GM21528 (cell line): ENCODE data around the gene FBXL19.
A peak's percentile ranks its signal among the peaks of the same experiment; 100 is the strongest.

ENCODE experiments used
- ATAC-seq: cut with Tn5 transposase; IDR thresholded peaks from one replicate; pipeline ENCODE4 v1.9.1; 2021; ENCODE audit warnings: mild to moderate bottlenecking, moderate library complexity; ENCODE audit not compliant: unreplicated experiment, low FRiP score

FBXL19 gene

DNA sequence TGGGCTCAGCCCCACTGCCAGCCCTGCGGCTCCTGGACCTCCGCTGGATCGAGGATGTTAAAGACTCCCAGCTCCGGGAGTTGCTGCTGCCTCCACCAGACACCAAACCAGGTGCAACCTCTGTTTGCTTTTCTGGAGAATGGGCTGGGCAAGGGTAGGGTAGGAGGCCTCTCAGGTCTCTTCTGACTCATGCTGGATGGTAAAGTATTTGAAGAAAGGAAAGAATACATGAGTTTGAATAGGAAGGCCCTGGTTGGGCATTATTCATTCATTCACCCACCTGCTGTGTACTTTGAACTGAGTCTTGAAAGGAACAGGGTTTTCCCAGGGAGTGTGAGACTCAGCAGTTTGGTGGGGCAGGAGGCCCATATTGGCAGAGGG, 19.0 kb downstream of the FBXL19 start:
- no peak for ATAC-seq

DNA sequence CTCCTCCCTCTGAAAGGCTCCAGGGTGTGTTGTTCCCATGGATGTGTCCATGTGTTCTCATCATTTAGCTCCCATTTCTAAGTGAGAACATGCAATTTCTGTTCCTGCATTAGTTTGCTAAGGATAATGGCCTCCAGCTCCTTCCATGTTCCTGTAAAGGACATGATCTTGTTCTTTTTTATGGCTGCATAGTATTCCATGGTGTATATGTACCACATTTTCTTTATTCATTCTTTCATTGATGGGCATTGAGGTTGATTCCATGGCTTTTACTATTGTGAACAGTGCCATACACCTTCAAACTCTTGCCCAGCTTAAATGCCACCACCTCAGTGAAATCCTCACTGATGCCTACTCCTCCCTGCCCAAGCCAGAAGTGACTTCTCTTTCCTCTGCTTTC, 21.0 kb downstream of the FBXL19 start:
- ATAC-seq: no peak

DNA sequence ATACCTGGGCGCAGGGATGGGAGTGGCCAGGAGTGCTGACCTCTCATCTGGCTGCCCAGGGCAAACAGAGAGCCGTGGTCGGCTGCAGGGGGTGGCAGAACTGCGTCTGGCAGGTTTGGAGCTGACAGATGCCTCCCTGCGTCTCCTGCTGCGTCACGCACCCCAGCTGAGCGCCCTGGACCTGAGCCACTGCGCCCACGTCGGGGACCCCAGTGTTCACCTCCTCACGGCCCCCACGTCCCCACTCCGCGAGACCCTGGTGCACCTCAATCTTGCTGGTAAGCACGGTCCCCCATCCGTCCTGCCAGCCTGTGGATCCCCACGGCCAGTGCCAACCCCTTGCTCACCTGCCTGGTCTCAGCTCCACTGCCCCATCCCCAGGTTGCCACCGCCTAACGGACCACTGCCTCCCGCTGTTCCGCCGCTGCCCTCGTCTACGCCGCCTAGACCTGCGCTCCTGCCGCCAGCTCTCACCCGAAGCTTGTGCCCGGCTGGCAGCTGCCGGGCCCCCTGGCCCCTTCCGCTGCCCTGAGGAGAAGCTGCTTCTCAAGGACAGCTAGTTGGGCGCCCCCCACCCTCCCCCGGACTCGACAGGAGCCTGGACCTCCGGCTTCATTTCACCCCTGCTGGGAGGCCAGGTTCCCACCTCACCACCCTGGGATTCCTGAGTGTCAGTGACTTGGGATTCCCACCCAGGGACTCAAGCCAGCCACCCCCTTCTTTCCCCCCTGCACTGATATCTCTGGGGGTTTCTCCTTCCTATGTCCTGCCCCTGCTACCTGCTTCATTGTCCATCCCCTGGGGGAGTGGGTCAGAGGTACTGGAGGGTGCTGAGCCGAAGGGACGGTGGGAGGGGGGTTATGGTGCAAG, 23.5 kb downstream of the FBXL19 start:
- no peak for ATAC-seq

DNA sequence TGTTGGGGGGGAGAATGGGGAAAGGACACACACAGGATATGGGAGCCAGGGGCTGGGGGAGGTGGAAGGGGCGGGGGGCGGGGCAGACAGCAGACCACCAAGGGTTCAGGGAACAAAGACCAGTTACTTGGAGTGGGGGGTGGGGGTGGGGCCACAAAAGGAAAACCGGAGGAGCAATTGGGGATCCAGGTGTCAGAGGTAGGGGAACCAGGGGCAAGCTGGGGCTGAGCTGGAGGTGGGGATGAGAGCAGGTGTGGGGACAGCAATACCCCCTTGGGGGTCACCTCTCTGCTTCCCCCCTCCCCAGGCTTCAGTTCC, 24.1 kb downstream of the FBXL19 start:
- no peak for ATAC-seq

DNA sequence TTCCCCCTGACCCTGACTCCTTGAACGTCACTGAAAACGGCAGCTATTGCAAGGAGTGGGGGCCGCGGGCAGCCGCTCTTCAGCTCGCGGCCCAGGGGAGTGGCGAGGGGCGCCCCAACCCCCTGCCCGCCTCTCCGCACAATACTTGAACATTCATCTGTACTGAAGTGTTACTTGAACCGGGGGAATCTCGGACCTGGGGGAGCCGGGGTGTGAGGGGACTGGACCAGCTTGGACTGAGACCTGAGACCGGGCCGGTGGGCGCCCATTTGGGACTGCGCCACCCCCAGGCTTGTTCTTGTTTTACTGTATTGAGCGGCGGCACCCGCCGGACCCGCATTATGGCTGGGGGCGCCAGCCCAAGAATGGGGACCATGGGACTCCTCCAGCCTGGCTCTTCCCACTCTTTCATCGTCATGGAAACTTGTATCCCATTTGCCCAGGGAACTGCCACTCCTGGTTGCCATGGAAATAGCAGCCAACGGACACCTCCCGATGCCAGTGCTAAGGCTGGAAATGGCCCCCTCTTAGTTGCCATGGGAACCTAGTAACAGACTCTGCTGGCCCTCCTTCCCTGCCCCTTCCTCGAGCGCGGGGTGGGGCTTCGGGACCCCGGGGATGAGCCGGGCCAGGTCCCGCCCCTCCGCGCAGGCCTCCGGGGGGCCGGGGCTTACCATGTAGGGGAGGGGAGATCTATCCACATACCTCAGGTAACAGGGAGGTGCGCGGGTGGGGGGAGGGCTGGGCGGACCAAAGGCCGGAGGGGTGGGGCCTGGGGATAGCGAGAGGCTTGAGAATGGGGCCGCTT, 24.7 kb downstream of the FBXL19 start:
- no peak for ATAC-seq

DNA sequence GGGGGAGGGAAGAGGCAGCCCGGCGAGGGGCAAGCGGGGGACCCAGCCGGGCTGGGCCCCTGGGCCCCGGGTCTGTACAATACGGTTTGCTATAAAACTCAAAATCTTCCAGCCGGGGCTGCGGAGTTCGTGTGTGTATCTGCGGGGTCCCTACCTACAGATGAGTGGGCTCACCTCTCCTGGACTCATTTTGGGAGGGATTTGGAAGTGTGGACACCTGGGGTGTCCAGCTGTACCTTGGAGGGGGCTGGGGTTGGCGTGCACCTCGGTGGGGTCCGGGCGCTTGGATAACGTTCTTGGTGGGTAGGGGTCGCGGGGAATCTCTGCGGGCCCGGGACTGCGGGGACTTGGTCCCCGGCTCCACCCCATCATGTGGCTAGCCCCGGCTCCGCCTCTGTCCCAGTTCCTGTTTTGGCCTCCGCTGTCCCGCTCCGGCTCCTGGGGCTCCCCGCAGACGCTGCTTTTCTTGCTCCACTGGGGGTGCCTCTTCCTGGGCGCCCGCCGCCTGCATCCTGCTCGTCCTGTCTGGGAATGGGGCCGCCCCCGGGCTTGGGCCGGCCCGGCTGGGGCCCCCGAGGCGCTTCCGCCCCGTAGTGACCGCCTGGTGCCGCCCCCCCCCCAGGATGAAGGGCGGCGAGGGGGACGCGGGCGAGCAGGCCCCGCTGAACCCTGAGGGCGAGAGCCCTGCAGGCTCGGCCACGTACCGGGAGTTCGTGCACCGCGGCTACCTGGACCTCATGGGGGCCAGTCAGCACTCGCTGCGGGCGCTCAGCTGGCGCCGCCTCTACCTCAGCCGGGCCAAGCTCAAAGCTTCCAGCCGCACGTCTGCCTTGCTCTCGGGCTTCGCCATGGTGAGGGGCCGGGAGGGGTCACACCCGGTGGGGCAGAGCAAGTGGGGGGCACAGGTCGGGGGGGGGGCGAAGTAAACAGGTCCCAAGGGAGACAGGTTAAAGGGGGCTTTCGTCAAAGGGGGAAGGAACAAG, 25.6 kb downstream of the FBXL19 start, which contains the start of gene ORAI3:
ORAI3 (plus strand) TSS at position 402 of the 983 bp plus-strand sequence; CDS start at position 624, 222 bp downstream.
- peak; percentile 62 for ATAC-seq

DNA sequence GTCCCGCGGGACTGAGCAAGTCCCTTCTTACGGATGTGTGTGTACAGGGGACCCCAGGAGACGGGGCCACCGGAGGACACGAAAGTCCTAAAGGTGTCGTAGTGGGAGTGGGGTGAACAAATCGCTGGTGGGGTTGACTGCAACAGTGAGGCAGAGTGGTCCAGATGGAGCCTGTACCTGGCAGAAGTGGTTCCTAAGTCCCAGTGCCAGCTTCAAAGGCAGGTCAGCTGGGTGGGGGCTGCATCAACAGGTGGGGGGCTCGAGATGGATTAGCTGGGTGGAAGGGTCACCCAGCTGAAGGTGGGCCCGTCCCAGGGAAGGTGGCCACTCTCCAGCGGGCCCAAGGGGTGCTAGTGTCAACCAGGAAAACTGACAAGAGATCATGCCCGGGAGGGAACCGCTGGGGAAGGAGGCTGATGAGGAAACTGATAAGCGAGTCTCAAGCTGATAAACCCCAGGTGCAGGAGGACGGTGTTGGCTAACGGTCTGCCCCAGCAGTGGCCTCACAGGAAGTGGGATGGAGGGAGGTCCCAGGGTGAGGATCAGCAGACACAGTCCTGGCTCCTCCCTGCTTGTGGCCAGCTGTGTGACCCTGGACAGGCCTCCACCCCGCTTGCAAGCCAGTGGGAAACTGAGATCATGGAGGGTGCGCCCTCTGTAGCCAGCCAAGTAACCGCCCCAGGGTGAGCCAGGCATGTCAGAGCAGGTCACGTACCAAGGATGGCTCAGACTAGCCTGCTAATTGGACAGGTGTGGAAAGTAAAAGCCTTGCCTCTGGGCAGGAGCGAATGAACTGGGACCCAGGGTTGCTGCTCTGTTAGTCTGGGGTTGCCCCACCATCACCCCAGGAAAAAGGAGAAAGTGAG, 26.5 kb downstream of the FBXL19 start:
- ATAC-seq: peak; percentile 55

DNA sequence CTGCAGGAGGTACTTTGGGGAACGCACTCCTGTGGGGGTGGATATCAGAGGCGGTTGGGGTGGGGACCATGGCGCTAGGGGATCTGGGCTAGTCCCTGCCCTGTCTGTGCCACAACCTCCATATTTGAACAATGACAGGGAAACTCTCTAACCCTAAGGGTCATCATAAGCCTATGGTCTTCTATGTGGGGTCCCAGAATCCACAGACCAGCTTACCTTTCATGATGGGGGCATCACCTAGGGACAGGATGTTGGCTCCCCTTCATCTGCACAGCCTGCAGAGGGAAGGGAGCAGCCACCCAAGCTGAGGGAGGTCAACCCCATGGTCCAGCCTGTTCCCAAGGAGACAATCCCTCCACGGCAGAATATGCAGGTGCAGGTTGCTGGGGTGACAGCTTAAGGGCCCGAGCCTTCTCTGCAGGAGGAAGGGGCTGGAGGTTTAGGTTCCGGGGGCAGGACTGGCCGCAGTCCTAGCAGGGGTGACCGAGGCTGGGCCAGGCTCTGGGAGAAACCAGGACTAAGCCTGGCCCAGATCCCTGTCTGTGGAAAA, 27.2 kb downstream of the FBXL19 start:
- no peak for ATAC-seq

DNA sequence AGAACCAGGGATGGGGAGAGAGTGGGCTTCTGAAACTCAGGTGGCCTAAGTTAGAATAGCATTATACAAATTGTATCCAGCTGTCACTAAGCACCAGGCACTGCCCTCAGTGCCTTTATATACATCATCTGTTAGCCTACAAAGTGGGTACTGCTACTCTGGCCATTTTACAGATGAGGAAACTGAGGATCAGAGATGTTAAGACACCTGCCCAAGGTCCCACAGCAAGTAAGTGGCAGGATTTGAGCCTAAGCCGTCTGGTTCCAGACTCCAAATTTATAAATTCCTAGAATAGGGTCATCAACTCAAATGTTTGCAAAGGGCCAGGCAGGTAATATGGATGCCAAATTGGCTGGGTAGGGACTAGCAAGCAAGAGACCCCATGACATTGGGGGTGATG, 27.8 kb downstream of the FBXL19 start:
- ATAC-seq: no peak

DNA sequence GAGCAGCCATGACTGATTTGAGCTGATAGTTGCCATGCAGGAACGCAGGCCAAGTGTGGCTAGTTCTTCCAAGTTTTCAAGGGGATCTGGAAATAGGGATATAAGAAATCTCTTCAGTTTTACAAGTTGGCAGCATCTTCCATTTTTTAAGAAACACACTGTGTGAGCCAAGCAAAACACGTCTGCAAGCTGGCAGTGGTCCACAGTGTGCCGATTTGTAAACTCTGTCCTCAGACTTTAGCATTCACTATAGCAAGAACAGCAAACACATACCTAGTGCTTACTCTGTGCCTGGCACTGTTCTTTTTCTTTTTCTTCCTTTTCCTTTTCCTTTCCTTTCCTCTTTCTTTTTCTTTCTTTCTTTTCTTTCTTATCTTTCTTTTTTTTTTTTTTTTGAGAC, 28.4 kb downstream of the FBXL19 start:
- ATAC-seq: no peak

DNA sequence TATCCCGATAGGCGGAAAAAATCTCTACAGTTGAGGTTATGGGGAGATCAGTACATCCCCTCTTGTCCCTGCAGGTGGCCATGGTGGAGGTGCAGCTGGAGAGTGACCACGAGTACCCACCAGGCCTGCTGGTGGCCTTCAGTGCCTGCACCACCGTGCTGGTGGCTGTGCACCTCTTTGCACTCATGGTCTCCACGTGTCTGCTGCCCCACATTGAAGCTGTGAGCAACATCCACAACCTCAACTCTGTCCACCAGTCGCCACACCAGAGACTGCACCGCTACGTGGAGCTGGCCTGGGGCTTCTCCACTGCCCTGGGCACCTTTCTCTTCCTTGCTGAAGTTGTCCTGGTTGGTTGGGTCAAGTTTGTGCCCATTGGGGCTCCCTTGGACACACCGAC, 29.7 kb downstream of the FBXL19 start:
- no peak for ATAC-seq

DNA sequence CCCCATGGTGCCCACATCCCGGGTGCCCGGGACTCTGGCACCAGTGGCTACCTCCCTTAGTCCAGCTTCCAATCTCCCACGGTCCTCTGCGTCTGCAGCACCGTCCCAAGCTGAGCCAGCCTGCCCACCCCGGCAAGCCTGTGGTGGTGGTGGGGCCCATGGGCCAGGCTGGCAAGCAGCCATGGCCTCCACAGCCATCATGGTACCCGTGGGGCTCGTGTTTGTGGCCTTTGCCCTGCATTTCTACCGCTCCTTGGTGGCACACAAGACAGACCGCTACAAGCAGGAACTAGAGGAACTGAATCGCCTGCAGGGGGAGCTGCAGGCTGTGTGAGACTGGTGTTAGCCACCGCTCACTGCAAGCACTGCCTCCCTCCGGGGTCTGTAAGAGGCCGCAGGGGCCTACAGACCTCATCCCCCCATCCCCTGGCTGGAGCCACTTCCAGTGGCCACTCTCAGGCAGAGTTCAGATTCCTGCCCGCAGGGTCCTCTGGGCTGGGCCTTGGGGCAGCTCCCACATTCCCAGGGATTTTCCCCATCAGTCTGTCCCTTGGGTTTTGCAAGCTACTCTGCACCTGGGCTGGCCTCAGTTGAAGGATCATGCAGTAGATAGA, 30.2 kb downstream of the FBXL19 start:
- no peak for ATAC-seq

DNA sequence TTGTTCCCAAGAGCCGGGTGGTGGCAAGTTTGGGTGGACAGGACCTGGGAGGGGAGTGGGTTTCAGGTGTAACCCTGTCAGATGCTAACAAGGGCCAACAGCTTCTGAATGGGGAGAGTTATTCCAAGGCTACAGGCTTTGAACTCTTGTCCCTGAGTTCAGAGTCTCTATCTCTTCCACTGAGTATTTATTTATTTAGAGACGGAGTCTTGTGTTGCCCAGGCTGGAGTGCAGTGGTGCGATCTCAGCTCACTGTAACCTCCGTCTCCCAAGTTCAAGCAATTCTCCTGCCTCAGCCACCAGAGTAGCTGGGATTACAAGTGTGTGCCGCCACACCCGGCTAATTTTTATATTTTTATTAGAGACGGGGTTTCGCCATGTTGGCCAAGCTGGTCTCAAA, 31.6 kb downstream of the FBXL19 start:
- no peak for ATAC-seq

DNA sequence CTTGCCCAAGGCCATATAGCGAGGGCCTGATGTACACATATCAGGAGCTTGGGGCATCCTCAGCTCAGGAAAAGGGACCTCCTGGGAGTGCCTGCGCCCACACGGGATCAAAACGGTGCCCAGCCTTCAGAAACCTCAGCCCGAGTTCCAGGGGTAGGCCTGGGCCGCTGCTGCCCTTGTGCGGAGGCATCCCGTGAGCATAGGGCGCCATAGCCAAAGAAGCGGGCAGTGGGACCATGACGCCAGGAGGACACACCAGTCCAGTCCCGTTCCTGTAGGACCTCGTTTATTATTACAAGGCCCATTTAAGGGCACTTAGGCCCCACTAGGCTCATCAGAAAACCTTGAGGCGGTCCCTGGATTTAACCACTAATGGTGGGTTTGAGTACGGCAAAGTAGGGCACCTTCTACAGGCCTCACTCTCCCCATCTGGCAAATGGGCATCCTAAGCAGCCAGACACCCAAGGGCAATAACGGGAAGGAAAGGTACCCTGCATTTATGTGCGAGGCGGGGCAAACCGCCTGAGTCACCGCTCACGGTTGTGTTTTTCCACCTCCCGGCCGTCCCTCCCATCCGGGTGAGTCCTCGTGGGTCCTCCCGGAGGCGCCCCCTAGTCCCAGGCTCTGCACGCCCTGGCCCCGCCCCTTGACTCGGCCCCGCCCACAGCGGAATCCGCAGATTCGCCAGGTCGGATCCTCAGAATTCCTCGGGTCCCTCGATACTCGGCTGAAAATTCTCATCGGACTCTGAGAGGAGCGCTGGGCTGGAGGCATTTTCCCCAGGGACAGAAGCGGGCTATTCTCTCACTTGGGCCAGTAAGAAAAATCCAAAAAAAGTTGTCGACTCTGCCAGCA, 33.5 kb downstream of the FBXL19 start:
- ATAC-seq: peak; percentile 43

DNA sequence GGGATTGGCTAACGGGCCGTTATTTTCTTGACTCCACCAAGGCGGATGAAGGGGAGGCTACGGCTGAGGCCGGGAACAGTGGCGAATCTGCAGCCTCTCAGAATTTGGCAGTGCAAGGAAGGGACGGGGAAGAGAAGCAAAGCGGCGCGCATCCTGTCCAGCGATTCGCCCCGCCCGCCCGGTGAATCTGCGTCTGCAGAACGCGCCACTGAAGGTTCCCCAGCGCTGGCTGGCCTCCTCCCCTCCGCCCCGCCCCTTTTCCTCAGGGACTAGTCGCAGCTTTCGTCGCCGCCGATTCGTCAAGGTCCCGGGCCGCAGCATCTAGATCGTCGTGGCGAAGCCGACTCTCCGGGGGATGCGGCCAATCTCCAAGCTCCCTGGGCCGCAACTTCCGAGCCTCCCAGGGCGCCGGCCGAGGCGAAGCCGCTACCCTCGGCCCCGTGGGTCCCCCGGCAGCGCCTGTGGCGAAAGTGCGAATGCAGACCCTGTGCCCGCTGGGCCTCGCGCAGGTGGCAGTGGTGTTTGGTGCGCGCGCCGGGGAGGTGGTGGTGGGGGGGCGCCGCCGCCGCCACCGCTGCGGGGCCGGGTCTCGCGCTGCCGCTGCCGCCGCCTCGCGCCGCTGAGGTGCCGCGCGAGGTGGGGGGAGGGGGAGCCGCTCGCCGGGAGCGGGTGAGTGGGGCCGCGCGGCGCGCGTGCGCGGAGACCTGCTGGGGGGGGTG, 34.2 kb downstream of the FBXL19 start, which contains the start of gene SETD1A:
SETD1A (plus strand) TSS at position 299 of the 719 bp plus-strand sequence. CDS start 978 bp downstream, outside the sequence.
- ATAC-seq: peak; percentile 68

DNA sequence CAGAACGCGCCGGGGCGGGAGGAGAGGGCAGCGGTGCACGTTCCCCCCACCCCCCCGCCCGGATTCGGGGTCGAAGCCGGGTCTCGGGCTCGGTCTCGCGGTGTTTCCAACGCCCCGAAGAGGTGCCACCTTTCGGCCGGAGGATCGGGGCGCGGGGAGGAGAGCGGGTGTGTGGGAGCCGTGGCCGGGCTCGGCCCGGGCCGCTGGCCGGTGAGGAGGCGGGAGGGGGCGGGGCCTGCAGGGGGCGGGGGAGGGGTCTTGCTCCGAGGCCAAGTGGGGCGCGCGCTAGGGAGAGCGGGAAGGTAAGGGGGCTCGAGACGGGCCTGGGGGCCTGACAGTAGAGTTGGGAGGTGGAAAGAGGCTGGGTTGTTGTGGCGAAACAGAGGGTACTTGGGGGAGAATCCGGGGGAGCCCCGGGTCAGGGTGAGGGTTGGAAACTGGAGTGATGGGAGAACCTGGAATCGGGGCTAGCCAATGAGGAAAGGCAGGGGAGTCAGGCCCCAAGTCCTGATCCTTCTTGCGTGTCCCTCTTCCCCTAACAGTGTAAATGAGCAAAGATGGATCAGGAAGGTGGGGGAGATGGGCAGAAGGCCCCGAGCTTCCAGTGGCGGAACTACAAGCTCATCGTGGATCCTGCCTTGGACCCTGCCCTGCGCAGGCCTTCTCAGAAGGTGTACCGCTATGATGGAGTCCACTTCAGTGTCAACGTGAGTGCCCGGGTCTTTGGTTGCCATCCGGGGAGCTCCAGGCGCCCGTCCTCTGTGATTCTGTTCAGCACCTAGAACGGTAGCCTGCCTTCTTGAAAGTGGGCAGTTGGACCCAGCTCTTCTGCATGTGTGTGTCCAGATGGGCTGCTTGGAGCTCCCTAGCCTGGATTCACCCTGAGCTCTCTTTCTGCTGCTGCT, 35.1 kb downstream of the FBXL19 start:
- peak; percentile 28 for ATAC-seq
